ENCODE results near the gene SCMH1.

Gene SCMH1

DNA sequence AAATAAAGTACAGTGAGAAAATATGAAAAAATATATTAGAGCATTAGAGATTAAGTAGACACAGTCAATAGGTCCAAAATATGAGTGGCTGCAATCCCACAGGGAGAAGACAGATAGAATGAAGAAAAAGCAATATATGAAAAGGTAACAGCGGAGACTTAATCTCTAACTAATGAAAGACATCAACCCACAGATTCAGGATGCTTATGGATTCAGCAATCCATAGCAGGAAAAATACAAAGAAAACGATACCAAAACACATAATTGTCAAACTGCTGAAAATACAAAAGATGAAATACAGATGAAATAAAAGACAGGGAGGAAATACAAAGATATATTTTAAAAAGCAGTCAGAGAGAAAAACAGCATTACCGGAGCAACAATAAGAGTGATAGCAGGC lies 163.9 kb downstream of the SCMH1 start:
- DNase-seq = no peak

- DNase-seq = no peak
Measured at GRCh38 chr1:41073971-41074370, 168.1 kb downstream of the SCMH1 start.

- no peak for DNase-seq
Measured at GRCh38 chr1:41072051-41072450, 170.1 kb downstream of the SCMH1 start.

GRCh38 chr1:41056907-41057306 lies 185.2 kb downstream of the SCMH1 start:
- DNase-seq = no peak

DNA sequence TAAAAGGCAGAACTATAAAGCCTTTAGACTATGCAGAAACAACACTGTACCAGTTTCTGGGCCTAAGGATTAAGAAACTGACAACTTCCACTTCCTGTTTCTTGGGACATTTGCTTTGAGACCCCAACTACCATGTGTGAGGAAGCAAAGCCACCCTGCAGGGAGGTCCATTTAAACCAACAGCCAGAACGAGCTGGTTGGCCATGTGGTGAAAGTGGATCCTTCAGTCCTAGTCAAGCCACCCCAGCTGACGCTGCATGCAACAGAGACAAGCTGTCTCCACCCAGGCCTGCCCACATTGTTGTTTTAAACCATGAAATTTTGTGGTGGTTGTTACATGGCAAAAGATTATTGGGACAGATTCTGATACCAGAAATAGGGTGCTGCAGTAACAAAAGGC lies 188.8 kb downstream of the SCMH1 start:
- no peak for DNase-seq

GRCh38 chr1:41051022-41051421 lies 191.1 kb downstream of the SCMH1 start:
- no peak for DNase-seq

DNA sequence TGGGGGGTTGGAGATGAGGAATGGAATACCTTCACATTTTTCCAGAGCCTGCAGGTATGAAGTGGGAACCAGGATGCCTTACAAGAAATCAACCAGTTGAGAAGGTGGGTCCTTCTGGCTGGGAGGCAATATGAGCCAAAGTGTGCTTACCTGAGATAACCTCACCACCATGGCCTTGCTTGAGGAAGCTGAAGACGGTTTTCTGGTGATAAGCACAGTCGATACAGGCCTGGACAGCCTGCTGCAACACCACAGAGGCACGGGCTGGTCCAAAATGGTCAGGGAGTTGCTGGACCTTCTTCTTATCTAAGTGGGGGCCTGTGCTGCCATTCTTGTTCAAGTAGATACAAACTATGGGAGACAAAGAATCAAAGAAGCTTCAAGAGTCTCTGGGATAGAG lies 193.6 kb downstream of the SCMH1 start:
- no peak for DNase-seq

GRCh38 chr1:41046347-41046775 lies 195.7 kb downstream of the SCMH1 start:
- DNase-seq = no peak

- DNase-seq = no peak
Measured at GRCh38 chr1:41045740-41046139, 196.4 kb downstream of the SCMH1 start.

GRCh38 chr1:41044187-41044586 lies 197.9 kb downstream of the SCMH1 start:
- DNase-seq = no peak

DNA sequence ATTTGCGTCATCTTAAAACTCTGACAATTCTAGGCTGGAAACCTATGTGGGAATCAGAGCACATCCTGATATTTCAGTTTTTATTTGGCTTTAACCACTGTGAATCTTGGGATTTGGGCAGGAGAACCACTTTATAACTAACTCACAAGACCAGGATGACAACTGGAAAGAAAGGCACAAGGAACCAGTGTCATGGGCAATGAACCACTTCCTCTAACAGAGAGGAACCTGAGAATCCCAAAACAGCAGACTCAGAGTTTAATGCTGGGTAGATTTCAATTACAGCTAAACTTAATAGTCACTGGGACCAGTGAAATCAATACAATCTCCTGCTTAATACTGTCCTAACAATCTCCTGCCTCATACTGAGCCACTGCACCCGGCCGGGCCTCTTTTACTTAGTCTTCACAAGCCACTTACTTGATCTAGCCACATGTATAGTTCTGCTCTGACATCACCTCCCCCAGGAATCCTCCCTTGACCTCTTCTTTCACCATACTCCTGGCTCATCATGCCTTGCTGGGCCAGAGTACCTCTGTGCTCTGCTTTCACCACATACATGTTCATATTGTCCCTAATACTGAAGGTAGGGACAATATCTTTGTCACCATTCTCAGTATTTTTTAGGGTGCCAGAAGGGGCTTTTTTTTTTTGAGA lies 200.4 kb downstream of the SCMH1 start:
- DNase-seq = no peak

DNA sequence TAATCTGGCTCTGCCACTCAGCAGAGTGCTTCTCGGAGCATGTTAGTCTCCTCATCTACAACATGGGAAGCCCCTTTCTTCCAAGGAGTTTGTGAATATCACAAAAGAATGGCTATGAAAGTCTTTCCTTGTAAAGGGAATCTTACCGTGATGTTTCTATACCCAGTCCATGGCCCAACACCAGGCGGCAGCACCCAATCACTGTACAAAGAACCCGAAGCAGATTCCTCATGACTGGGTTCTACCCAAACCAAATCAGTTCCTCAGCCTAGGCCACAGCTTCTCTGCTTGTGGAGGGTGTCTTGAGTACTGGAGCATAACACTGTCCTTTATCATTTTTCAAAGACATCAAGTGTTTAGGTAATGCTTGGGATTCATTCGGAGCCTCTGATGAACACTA lies 204.0 kb downstream of the SCMH1 start:
- no peak for DNase-seq

- DNase-seq = no peak
Measured at GRCh38 chr1:41037116-41037903, 204.8 kb downstream of the SCMH1 start.

GRCh38 chr1:41033272-41033671 lies 208.8 kb downstream of the SCMH1 start:
- DNase-seq = no peak

DNA sequence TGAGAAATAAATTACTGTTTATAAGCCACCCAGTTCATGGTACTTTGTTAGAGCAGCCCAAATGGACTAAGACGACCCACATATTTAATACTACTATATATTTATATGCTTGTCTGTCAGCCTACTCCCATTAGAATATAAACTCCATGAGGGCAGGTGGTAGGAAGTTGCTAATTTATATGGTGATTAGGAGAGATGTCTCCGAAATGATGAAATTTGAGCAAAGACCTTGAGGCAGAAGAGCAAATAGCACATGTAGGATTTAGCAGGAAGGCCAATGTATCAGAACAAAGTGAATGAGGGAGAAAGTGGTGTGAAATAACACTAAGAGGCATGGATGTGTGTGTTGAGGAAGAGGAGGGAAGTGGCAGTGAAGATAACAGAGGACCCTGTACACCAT lies 210.0 kb downstream of the SCMH1 start:
- no peak for DNase-seq

DNA sequence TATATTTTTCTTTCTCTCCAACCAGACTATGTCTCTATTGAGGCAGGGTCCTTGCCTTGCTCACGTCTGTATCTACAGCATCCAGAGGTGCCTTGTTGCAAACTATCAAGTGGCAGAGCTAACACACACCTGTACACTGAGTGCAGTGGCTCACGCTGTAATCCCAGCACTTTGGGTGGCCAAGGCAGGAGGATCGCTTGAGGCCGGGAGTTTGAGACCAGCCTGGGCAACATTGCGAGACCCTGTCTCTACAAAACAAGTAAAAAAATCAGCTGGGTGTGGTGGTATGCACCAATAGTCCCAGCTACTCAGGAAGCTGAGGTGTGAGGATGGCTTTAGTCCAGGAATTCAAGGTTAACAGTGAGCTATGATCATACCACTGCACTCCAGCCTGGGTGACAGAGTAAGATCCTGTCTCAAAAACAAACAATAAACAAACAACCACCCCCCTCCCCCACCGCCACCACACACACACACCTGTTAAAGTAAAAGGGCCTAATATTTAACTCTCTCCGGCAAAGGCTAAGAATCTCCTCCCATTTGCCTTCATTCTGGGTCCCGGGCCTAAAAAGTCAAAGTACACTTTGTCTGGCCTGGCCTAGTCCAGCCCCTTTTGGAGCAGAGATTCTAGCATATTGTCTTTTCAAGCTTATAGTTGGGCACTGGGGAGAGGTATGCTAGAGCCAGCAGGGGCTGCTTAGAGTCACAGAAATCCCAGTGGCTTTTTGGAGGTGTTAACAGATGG lies 211.1 kb downstream of the SCMH1 start:
- no peak for DNase-seq

GRCh38 chr1:41028034-41028642 lies 214.0 kb downstream of the SCMH1 start:
- DNase-seq = no peak

DNA sequence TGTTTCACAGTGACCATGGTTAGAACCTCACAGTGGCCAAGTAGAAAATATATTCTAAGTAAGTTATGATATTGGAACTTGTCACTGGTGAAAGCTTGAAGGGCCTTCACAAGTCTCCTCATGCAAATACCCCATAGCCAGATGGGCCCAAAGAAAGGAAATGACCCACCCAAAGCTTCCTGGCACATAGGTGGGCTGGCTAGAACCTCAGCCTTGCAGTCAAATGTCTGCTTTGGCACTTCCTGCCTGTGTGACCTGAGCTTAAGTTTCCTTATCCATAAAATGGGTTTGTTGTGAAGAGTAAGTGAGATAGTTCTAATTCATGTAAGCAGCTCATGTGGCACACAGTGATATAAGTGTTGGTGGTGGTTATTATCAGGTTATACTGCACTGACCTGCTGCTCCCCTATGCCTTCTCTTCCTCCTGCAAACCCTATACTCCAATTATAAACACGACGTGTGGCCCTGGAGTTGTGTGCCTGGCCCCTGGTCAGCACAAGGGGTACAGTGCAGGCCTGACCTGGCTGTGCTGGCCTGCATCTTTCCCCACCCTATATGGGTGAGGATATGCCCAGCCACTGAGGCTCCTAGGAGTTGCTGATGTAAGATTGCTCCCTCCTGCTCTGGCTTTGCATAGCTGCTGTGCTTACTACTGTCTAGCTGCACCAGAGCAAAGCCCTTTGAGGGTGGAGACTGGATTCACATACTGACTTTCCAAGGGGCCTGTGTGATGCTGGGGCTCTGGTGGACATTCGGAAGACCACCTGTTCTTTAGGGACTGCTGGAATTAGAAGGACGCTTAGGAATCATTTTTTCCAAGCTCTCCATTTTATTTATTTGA lies 215.9 kb downstream of the SCMH1 start:
- no peak for DNase-seq

- DNase-seq = no peak
Measured at GRCh38 chr1:41024953-41025352, 217.2 kb downstream of the SCMH1 start.

GRCh38 chr1:41023279-41023990 lies 218.7 kb downstream of the SCMH1 start:
- no peak for DNase-seq

DNA sequence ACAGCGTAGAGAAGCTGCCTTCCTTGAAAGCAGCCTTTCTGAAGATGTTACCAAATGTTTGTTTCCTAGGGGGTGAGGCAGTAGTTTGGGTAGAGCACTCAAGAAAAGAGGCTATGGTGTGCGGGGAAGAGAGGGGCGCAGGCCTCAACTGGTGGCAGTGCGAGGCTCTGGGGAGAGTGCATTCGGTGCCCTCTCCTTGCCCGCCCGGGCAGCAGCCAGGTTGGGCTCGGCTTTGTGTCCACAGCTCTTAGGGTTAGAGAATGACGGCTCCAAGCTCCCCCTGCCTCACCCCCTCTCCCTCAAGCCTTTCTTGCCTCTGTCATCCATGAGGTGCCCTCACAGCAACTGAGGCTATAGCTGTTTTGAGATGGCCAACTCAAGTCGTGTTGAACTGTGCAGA lies 219.7 kb downstream of the SCMH1 start:
- DNase-seq = no peak

All from GDM1 (cell line).